PC-9 (cell line): Measurements from ENCODE around the gene METTL8. TPM values are rescaled to one million over a fixed set of nuclear protein-coding genes. Genes with fewer than 3 reads are reported as not detected.
"Not testable (repeated sequence)": the region's sequence is repeated elsewhere in the genome, so short reads cannot be mapped to it uniquely, and the experiment has no call there.

Experiments used
- BruUV-seq: library from RNA; stranded (reverse); fragments of 400-500 nt; replicated peaks from 2 replicates; lab custom pipeline; 2021; lab: Mats Ljungman, UMichigan
- CTCF ChIA-PET: fragments of 300-600 bp; sonication (Branson Sonifier 250); formaldehyde crosslinking; loops from one replicate; lab custom pipeline; 2022; ENCODE audit warnings: antibody characterized with exemption; lab: Charles Lee
- POLR2A ChIA-PET: fragments of 300-600 bp; sonication (Branson Sonifier 250); formaldehyde crosslinking; loops from one replicate; lab custom pipeline; 2022; ENCODE audit warnings: antibody characterized with exemption; ENCODE audit not compliant: unreplicated experiment; lab: Charles Lee
- DNase-seq, 2 experiments: peaks; one replicate each; pipeline versions ENCODE4 v3.0.0 to v3.0.0-alpha.2; 2015 to 2022; ENCODE audit warnings: mixed read lengths in 1 of 2
- H2AFZ ChIP-seq: fragments of 200-600 bp; sonication (generic); 2 replicates; pipeline ENCODE4 v1.8.1; 2017; ENCODE audit warnings: antibody characterized with exemption
- H3F3A ChIP-seq: fragments of 200-600 bp; sonication (generic); 2 replicates; pipeline ENCODE4 v1.8.1; 2017; ENCODE audit warnings: antibody characterized with exemption, mild to moderate bottlenecking, low read depth; ENCODE audit not compliant: insufficient read depth
- H3K27ac ChIP-seq: fragments of 200-600 bp; sonication (generic); 2 replicates; pipeline ENCODE4 v1.6.1; 2016; ENCODE audit warnings: mixed run types
- H3K27me3 ChIP-seq: fragments of 200-600 bp; sonication (generic); 2 replicates; pipeline ENCODE4 v1.6.1; 2016; ENCODE audit warnings: low read depth, mixed run types; ENCODE audit not compliant: insufficient read depth
- H3K36me3 ChIP-seq: fragments of 200-600 bp; sonication (generic); 2 replicates; pipeline ENCODE4 v1.6.1; 2016; ENCODE audit warnings: low read depth, mixed run types
- H3K4me1 ChIP-seq: fragments of 200-600 bp; sonication (generic); replicated peaks from 2 replicates; pipeline ENCODE4 v1.6.1; 2016; ENCODE audit warnings: mixed run types; ENCODE audit not compliant: insufficient read depth
- H3K4me2 ChIP-seq: fragments of 200-600 bp; sonication (generic); 2 replicates; pipeline ENCODE4 v1.6.1; 2017; ENCODE audit warnings: mixed run types
- H3K4me3 ChIP-seq: fragments of 200-600 bp; sonication (generic); 2 replicates; pipeline ENCODE4 v1.6.1; 2016; ENCODE audit warnings: mixed run types
- H3K79me2 ChIP-seq: fragments of 200-600 bp; sonication (generic); 2 replicates; pipeline ENCODE4 v1.6.1; 2017; ENCODE audit warnings: low read depth, mixed run types
- H3K9me2 ChIP-seq: fragments of 200-600 bp; sonication (generic); 2 replicates; pipeline ENCODE4 v1.8.1; 2017; ENCODE audit warnings: mild to moderate bottlenecking; ENCODE audit not compliant: insufficient read depth
- H3K9me3 ChIP-seq: fragments of 200-600 bp; sonication (generic); 2 replicates; pipeline ENCODE4 v1.8.1; 2016; ENCODE audit warnings: low read depth; ENCODE audit not compliant: insufficient read depth
- H4K20me1 ChIP-seq: fragments of 200-600 bp; sonication (generic); 2 replicates; pipeline ENCODE4 v1.8.1; 2017; ENCODE audit not compliant: insufficient read depth
- EZH2 ChIP-seq: fragments of 200-600 bp; sonication (generic); IDR thresholded peaks from 2 replicates; pipeline ENCODE4 v1.8.0; 2017; ENCODE audit warnings: antibody characterized with exemption, low read depth
- intact Hi-C: fragments of 100-400 bp; cut with micrococcal nuclease; formaldehyde crosslinking; loops from one replicate; pipeline ENCODE4 v1.10.0; 2022; ENCODE audit not compliant: unreplicated experiment
- total RNA-seq: library from RNA; stranded (reverse); gene quantifications from 2 replicates; pipeline ENCODE4 v1.2.3, GENCODE V29; 2021
- TF ChIP-seq, protein P1 (sequence below): fragments of 200-600 bp; sonication (generic); conservative IDR thresholded peaks from 2 replicates; pipeline ENCODE4 v1.6.1; 2017; ENCODE audit warnings: mixed run types, antibody characterized with exemption, mild to moderate bottlenecking, moderate library complexity

METTL8 gene
- total RNA-seq, 1 experiment from 2014 or later = 21.8 TPM

DNA sequence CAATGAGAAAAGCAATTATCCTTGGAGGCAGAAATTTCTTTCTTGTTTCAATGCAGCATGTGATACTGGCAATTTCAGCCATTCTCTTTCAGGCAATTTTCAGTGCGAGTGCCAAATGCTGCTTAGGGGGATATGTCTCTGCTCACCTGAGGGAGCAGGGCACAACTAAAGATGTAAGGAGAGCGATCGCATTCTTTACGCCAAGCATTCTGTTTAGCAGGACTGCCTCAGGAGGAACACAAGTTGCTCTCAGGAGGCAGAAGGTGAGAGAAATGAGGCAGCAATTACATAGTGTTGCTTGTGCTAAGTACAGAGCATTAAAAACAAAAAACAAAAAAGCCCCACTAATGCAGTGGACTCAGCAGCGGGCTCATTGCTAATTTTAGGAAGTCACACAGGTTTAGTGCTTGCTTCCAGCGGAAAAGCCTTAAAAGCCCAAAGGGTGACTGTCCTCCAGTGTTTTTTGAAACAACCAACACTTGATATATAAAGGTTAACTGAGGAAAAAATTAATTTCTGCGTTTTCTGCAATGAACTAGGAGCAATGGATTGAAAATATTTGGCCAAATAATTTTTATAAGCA lies 116.9 kb downstream of the METTL8 start:
- H4K20me1 ChIP-seq = no peaks in the 10 kb centered on the region
- POLR2A ChIA-PET = no interaction called here
- H3K27ac ChIP-seq = no peak overlapping the region
- BruUV-seq = no TSS peak
- H2AFZ ChIP-seq = no peak overlapping the region
- H3K4me3 ChIP-seq = no peak overlapping the region
- H3K4me2 ChIP-seq = no peak overlapping the region
- H3K36me3 ChIP-seq = no peaks in the 10 kb centered on the region
- TF ChIP-seq EZH2 = no peak
- TF ChIP-seq, protein P1, sequence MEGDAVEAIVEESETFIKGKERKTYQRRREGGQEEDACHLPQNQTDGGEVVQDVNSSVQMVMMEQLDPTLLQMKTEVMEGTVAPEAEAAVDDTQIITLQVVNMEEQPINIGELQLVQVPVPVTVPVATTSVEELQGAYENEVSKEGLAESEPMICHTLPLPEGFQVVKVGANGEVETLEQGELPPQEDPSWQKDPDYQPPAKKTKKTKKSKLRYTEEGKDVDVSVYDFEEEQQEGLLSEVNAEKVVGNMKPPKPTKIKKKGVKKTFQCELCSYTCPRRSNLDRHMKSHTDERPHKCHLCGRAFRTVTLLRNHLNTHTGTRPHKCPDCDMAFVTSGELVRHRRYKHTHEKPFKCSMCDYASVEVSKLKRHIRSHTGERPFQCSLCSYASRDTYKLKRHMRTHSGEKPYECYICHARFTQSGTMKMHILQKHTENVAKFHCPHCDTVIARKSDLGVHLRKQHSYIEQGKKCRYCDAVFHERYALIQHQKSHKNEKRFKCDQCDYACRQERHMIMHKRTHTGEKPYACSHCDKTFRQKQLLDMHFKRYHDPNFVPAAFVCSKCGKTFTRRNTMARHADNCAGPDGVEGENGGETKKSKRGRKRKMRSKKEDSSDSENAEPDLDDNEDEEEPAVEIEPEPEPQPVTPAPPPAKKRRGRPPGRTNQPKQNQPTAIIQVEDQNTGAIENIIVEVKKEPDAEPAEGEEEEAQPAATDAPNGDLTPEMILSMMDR = no peak
- peaks cover 8% of the 10 kb centered on the region for H3K9me3 ChIP-seq
- no peaks in the 10 kb centered on the region for H3K79me2 ChIP-seq
- intact Hi-C loops = no loop called here
- peaks cover 8% of the 10 kb centered on the region; the same call in 1 of the 2 replicates for H3K4me1 ChIP-seq
- DNase-seq = no peak
- no peaks in the 10 kb centered on the region; the same call in 1 of the 2 replicates for H3K9me2 ChIP-seq
- CTCF ChIA-PET = no interaction called here
- H3K27me3 ChIP-seq = no peaks in the 10 kb centered on the region
- H3F3A ChIP-seq = no peaks in the 10 kb centered on the region

DNA sequence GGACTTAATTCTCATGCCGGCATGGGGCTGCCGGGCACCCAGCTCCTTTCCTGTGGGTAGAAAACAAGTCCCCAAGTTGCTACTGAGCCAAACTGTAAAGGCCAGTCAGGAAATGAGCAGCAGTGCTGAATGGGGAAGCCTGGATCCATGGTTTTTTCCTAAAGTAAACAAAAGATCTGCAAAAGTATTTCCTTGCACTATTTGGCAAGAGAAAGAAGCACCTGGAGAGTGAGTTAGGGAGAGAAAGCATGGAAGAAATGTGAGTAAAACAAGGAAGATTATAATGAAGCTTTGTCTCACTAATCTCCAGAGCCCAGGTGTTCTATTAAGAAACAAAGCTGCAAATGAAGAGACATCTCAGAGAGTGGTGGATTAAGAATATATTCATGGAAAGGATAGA lies 117.6 kb downstream of the METTL8 start:
- BruUV-seq = no TSS peak
- no peaks in the 10 kb centered on the region for H3K79me2 ChIP-seq
- H2AFZ ChIP-seq = no peak overlapping the region
- no peaks in the 10 kb centered on the region for H3K36me3 ChIP-seq
- peaks cover 14% of the 10 kb centered on the region for H3K9me3 ChIP-seq
- no peak overlapping the region for H3K4me2 ChIP-seq
- no peaks in the 10 kb centered on the region; the same call in 1 of the 2 replicates for H3K9me2 ChIP-seq
- H3K4me3 ChIP-seq = no peak overlapping the region
- peaks cover 8% of the 10 kb centered on the region; the same call in 1 of the 2 replicates for H3K4me1 ChIP-seq
- ChIA-PET POLR2A (no interaction called here), CTCF (no interaction called here)
- TF ChIP-seq EZH2 = no peak
- TF ChIP-seq, protein P1 = no peak
- intact Hi-C loops = no loop called here
- H4K20me1 ChIP-seq = no peaks in the 10 kb centered on the region
- DNase-seq = no peak
- no peak overlapping the region for H3K27ac ChIP-seq
- no peaks in the 10 kb centered on the region for H3K27me3 ChIP-seq
- H3F3A ChIP-seq = peaks cover 2% of the 10 kb centered on the region; the same call in 1 of the 2 replicates

DNA sequence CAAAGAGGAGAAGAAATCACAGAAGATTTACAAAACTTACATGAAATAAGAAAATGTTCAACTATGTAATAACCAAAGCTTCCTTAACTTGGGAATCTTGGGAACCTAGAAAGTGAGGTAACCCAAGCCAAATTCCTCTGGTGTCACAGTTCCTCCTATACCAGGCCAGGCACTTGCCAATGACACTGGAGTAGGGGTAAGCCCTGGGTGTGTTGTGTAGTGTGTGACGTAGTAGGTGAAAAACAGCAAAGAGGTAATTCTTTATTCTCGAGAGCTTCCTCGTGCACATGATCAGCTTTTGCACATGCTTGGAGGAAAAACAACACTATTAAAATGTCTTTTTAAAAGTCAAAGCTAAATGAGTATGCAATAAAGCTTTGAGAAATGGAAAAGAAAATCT lies 118.0 kb downstream of the METTL8 start:
- Histone ChIP-seq H3F3A (peaks cover 7% of the 10 kb centered on the region; the same call in 1 of the 2 replicates), H3K4me2 (no peak overlapping the region), H3K27me3 (no peaks in the 10 kb centered on the region), H3K9me2 (no peaks in the 10 kb centered on the region; the same call in 1 of the 2 replicates), H4K20me1 (no peaks in the 10 kb centered on the region), H3K36me3 (no peaks in the 10 kb centered on the region), H3K9me3 (peaks cover 14% of the 10 kb centered on the region), H3K27ac (no peak overlapping the region), H3K79me2 (no peaks in the 10 kb centered on the region), H2AFZ (no peak overlapping the region), H3K4me1 (peaks cover 8% of the 10 kb centered on the region; the same call in 1 of the 2 replicates), H3K4me3 (no peak overlapping the region)
- intact Hi-C loops = no loop called here
- DNase-seq = no peak
- TF ChIP-seq EZH2 = no peak
- TF ChIP-seq, protein P1 = no peak
- CTCF ChIA-PET = no interaction called here
- POLR2A ChIA-PET = no interaction called here
- no TSS peak for BruUV-seq

DNA sequence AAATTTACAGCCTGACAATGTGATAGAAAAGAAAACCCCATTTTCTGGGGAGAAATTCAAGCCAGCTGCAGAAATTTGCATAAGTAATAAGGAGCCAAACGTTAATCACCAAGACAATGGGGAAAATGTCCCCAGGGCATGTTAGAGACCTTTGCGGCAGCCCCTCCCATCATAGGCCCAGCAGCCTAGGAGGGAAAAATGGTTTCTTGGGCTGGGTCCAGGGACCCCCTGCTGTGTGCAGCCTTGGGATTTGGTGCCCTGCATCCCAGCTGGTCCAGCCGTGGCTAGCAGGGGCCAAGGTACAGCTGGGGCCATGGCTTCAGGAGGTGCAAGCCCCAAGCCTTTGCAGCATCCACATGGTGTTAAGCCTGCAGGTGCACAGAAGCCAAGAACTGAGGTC lies 121.6 kb downstream of the METTL8 start:
- H3F3A ChIP-seq, H3K4me3 ChIP-seq, H3K9me2 ChIP-seq, H3K27ac ChIP-seq, H3K27me3 ChIP-seq, DNase-seq, H3K4me1 ChIP-seq, H4K20me1 ChIP-seq, H2AFZ ChIP-seq, H3K36me3 ChIP-seq, intact Hi-C loops, BruUV-seq, POLR2A ChIA-PET, H3K79me2 ChIP-seq, H3K4me2 ChIP-seq, CTCF ChIA-PET: not testable (repeated sequence)
- peaks cover 19% of the 10 kb centered on the region for H3K9me3 ChIP-seq

DNA sequence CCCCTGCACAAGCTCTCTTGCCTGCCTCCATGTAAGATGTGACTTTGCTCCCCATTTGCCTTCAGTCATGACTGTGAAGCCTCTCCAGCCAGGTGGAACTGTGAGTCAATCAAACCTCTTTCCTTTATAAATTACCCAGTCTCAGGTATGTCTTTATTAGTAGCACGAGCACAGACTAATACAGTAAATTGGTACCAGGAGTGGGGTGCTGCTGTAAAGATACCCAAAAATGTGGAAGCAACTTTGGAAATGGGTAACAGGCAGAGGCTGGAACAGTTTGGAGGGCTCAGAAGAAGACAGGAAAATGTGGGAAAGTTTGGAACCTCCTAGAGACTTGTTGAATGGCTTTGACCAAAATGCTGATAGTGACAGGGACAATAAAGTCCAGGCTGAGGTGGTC lies 122.2 kb downstream of the METTL8 start:
- H3K27ac ChIP-seq, BruUV-seq, H3K4me2 ChIP-seq, H4K20me1 ChIP-seq, CTCF ChIA-PET, POLR2A ChIA-PET, H3F3A ChIP-seq, intact Hi-C loops, DNase-seq, H3K4me1 ChIP-seq, H3K79me2 ChIP-seq, H3K4me3 ChIP-seq, H3K36me3 ChIP-seq, H2AFZ ChIP-seq, H3K9me2 ChIP-seq, H3K27me3 ChIP-seq: not testable (repeated sequence)
- peaks cover 19% of the 10 kb centered on the region for H3K9me3 ChIP-seq
